Stomach (tissue), 9 donors: ENCODE results near the gene PVR. TPM values are rescaled to one million over a fixed set of nuclear protein-coding genes. Genes with fewer than 3 reads are reported as not detected.

Experiments used
- DNase-seq, 2 donors: peaks; one replicate each; pipeline versions ENCODE4 v3.0.0 to v3.0.0-alpha.2; 2013 to 2019
- H3K27ac ChIP-seq, 5 donors: fragments of 200-600 bp in 4 of 5; sonication (generic) in 4 of 5; one replicate each; pipeline ENCODE4 v1.5.1; 2013 to 2019; ENCODE audit warnings: mild to moderate bottlenecking in 1 of 5, moderate library complexity in 1 of 5
- H3K27me3 ChIP-seq, 3 donors: fragments of 200-600 bp; sonication (generic); one replicate each; pipeline ENCODE4 v1.5.1; 2017 to 2019; ENCODE audit warnings: mixed run types in 1 of 3
- H3K36me3 ChIP-seq, 4 donors: fragments of 200-600 bp; sonication (generic); 1 replicate in 3 of 4; 2 replicates in 1 of 4; pipeline ENCODE4 v1.5.1; 2016 to 2019
- H3K4me1 ChIP-seq, 4 donors: fragments of 200-600 bp; sonication (generic); one replicate each; pipeline ENCODE4 v1.5.1; 2016 to 2019
- H3K4me3 ChIP-seq, 4 donors: fragments of 200-600 bp; sonication (generic) in 3 of 4; one replicate each; pipeline ENCODE4 v1.5.1; 2016 to 2019; ENCODE audit warnings: mild to moderate bottlenecking in 1 of 4
- H3K9me3 ChIP-seq, 4 donors: fragments of 200-600 bp; sonication (generic); one replicate each; pipeline ENCODE4 v1.5.1; 2016 to 2019
- CTCF ChIP-seq, 7 experiments: fragments of 450-650 bp in 4 of 7; fragments of 200-600 bp in 3 of 7; sonication (generic) in 3 of 7; IDR thresholded peaks; one replicate each; pipeline ENCODE4 v1.5.1; 2016 to 2019; ENCODE audit warnings: antibody characterized with exemption in 7 of 7, control low read depth in 2 of 7, mild to moderate bottlenecking in 1 of 7
- EP300 ChIP-seq: sonication (generic); formaldehyde crosslinking; IDR thresholded peaks from one replicate; pipeline ENCODE4 v1.6.1; 2017; ENCODE audit warnings: antibody characterized with exemption
- POLR2A ChIP-seq, 4 donors: fragments of 450-650 bp; IDR thresholded peaks; one replicate each; pipeline ENCODE4 v1.6.1; 2016; ENCODE audit warnings: antibody characterized with exemption in 4 of 4, control low read depth in 2 of 4, mild to moderate bottlenecking in 1 of 4, moderate library complexity in 1 of 4
- POLR2AphosphoS5 ChIP-seq, 3 donors: sonication (generic); formaldehyde crosslinking; IDR thresholded peaks; one replicate each; pipeline ENCODE4 v1.6.1; 2016; ENCODE audit warnings: antibody characterized with exemption in 3 of 3
- WGBS, 5 donors: extraction: QIAGEN DNeasy Blood & Tissue Kit in 3 of 5; methylation state at CpG; one replicate each; pipeline versions ENCODE4 v1.1.5 to v1.1.7; 2013 to 2018; 5-methylcytosine and 5-hydroxymethylcytosine counted together
- intact Hi-C: fragments of 100-400 bp; cut with DNase I; formaldehyde crosslinking; loops from one replicate; pipeline ENCODE4 v1.15.1; 2023; ENCODE audit warnings: low total_unique reads
- polyA plus RNA-seq, 3 donors: library from polyadenylated mRNA; stranded (reverse); fragments of 200-250 nt; gene quantifications; one replicate each; pipeline ENCODE4 v1.2.3, GENCODE V29; 2013
- total RNA-seq, 5 donors: library from RNA; depleted of rRNA; stranded (reverse); fragments of >200 nt; gene quantifications; one replicate each; pipeline versions ENCODE4 v1.1.0 to v1.2.3, GENCODE V29; 2014 to 2016
- donor health status: healthy with polysubstance abuse.
- donor health status: Bipolar disorder and iron deficiency.
- donor health status: healthy.

The PVR gene
- total and polyA plus RNA-seq, 8 donors: 4.9 to 80.8 (median 33.7) TPM

DNA sequence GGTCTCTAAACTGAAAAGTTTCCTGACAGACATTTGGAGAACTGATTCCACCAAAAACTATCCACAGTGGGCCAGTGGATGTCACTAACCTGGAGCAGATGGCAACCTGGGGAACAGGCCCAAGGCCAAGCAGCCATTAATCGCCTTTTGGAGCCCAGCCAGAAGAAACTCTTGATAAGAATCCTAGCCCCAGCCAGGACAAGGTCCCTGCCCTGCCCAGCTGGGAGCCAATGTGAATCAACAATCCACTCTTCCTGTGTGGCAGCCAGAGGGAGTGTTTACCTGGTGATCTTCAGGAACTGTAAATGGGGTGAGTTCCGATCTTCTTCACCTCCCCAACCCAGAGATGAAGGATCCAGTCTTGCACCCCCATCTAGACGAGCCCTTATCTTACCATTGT is 44.8 kb upstream of the PVR start:
- 28 to 64% (median 47%) methylated on average over 3 of the region's 3 CpGs for WGBS, 5 donors
- H3K9me3 ChIP-seq: peaks cover 0 to 11% (median 2%) of the 10 kb centered on the region in 4 donors
- DNase-seq: peak; percentile 72 to 90
- peak overlapping the region in 3 of 5 donors; percentile 19 to 33 (median 26) for H3K27ac ChIP-seq
- intact Hi-C loops: no loop called here
- H3K36me3 ChIP-seq: no peaks in the 10 kb centered on the region
- H3K4me3 ChIP-seq: no peak overlapping the region
- TF ChIP-seq POLR2AphosphoS5 (IDR thresholded peaks at IDR 0.05): peak in 2 of 3 donors; percentile 55 to 66
- TF ChIP-seq CTCF (IDR thresholded peaks at IDR 0.05): peak in 2 of 7 experiments; percentile 19 to 34
- no peak for TF ChIP-seq POLR2A (IDR thresholded peaks at IDR 0.05)
- H3K27me3 ChIP-seq: peaks cover 0 to 11% (median 0%) of the 10 kb centered on the region in 3 donors
- peaks cover 16 to 31% (median 23%) of the 10 kb centered on the region in 4 donors for H3K4me1 ChIP-seq

- Histone ChIP-seq H3K9me3 (peaks cover 0 to 11% (median 2%) of the 10 kb centered on the region in 4 donors), H3K4me1 (peaks cover 16 to 29% (median 25%) of the 10 kb centered on the region in 4 donors), H3K36me3 (no peaks in the 10 kb centered on the region), H3K4me3 (no peak overlapping the region), H3K27ac (no peak overlapping the region), H3K27me3 (peaks cover 0 to 11% (median 0%) of the 10 kb centered on the region in 3 donors)
- DNase-seq: no peak
- intact Hi-C loops: no loop called here
- TF ChIP-seq POLR2A (IDR thresholded peaks at IDR 0.05) (no peak), EP300 (no peak), CTCF (IDR thresholded peaks at IDR 0.05) (no peak), POLR2AphosphoS5 (IDR thresholded peaks at IDR 0.05) (no peak)
- WGBS, 5 donors: 72 to 82% (median 76%) methylated on average over 4 of the region's 4 CpGs
Measured at GRCh38 chr19:44600466-44600865, 43.2 kb upstream of the PVR start.

DNA sequence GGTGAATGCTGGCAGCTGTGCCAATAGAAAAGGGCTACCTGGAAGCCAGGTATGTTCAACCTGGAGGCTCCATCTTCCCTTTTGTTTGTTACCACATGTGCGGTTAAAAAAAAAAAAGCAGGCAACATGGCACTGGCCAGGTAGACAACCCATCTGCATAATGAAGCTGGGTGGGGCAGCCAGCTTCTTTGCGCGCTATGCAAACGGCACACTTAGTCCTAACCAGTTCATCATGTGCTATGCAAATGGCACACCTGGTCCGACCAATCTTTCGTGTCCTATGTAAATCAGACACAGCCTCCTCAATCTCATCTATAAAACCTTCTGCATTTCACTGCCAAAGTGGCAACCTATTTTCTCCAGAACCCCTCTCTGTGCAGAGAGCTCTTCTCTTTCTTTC is 41.6 kb upstream of the PVR start:
- peaks cover 10 to 22% (median 18%) of the 10 kb centered on the region in 4 donors for H3K4me1 ChIP-seq
- 30 to 69% (median 46%) methylated on average over 6 of the region's 6 CpGs for WGBS, 5 donors
- intact Hi-C loops: no loop called here
- H3K27me3 ChIP-seq: no peaks in the 10 kb centered on the region
- peaks cover 0 to 11% (median 2%) of the 10 kb centered on the region in 4 donors for H3K9me3 ChIP-seq
- no peaks in the 10 kb centered on the region for H3K36me3 ChIP-seq
- H3K4me3 ChIP-seq: no peak overlapping the region
- DNase-seq: peak; percentile 78 to 80
- no peak for TF ChIP-seq POLR2A (IDR thresholded peaks at IDR 0.05)
- TF ChIP-seq POLR2AphosphoS5 (IDR thresholded peaks at IDR 0.05): peak in 2 of 3 donors; percentile 52 to 76
- H3K27ac ChIP-seq: peak overlapping the region in 4 of 5 donors; percentile 31 to 60 (median 48)

DNA sequence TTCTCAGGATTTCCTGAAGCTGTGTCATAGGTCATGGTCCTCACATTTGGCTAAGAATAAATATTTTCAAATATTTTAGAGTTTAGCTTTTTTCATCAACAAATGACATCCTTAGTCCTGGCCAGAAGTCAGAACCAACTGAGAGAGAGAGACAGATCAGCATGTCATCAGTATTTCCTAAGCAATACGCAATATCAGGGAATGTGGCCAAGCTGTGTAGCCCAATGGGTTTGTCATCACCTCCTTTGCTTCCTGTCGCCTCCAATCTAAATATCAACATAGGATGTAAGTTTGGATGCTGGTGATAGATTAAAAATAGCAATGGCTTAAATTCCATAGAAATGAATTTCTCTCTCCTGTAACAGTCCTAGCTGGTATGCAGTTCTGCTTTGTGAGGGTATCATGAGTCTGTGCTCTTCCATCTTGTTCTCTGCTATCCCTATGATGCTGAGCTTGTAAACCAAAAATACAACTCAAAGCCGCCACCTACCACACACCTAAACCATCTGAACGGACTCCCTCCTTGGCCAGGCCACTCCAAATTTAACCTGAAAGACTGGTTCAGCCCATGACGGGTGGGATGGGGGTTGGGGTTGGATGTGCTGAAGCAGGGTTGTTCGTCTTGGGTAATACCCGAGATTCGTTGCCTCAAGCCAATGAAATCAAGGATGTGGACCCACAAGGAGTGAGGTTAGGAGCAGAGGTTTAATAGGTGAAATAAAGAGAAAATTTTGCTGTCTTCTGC is 40.3 kb upstream of the PVR start:
- TF ChIP-seq POLR2AphosphoS5 (IDR thresholded peaks at IDR 0.05) (peak in 2 of 3 donors; percentile 8 to 44), EP300 (no peak), CTCF (IDR thresholded peaks at IDR 0.05) (no peak), POLR2A (IDR thresholded peaks at IDR 0.05) (no peak)
- Histone ChIP-seq H3K36me3 (no peaks in the 10 kb centered on the region), H3K4me3 (no peak overlapping the region), H3K27me3 (no peaks in the 10 kb centered on the region), H3K9me3 (peaks cover 0 to 3% (median 1%) of the 10 kb centered on the region in 4 donors), H3K4me1 (peaks cover 3 to 27% (median 20%) of the 10 kb centered on the region in 4 donors), H3K27ac (peak overlapping the region in 1 of 5 donors; percentile 53)
- DNase-seq: peak in 1 of 2 donors; percentile 52
- WGBS, 5 donors: 77 to 87% (median 78%) methylated on average over 8 of the region's 8 CpGs
- intact Hi-C loops: no loop called here

GRCh38 chr19:44604241-44604640 is 39.5 kb upstream of the PVR start:
- no peak overlapping the region for H3K4me3 ChIP-seq
- no peaks in the 10 kb centered on the region for H3K36me3 ChIP-seq
- no peaks in the 10 kb centered on the region for H3K27me3 ChIP-seq
- no peak for DNase-seq
- peaks cover 0 to 24% (median 15%) of the 10 kb centered on the region in 4 donors for H3K4me1 ChIP-seq
- H3K9me3 ChIP-seq: no peaks in the 10 kb centered on the region
- WGBS, 5 donors: 27 to 49% (median 33%) methylated on average over 6 of the region's 6 CpGs
- intact Hi-C loops: no loop called here
- TF ChIP-seq POLR2A (IDR thresholded peaks at IDR 0.05) (no peak), CTCF (IDR thresholded peaks at IDR 0.05) (no peak), EP300 (no peak), POLR2AphosphoS5 (IDR thresholded peaks at IDR 0.05) (no peak)
- H3K27ac ChIP-seq: peak overlapping the region in 1 of 5 donors; percentile 53
